DOHH2 (cell line): ENCODE results near the gene GDF10.

Experiments used
- H3F3A ChIP-seq: fragments of 200-600 bp; sonication (generic), shearing (Covaris generic); 2 replicates; pipeline ENCODE4 v1.6.0; 2016; ENCODE audit warnings: antibody characterized with exemption, mild to moderate bottlenecking; ENCODE audit not compliant: control insufficient read depth, insufficient read depth
- H3K27ac ChIP-seq: fragments of 200-600 bp; sonication (generic); 2 replicates; pipeline ENCODE4 v1.5.1; 2014; ENCODE audit warnings: low read depth, mild to moderate bottlenecking, low read length, moderate library complexity
- H3K27me3 ChIP-seq: fragments of 200-600 bp; sonication (generic); 2 replicates; pipeline ENCODE4 v1.6.1; 2014; ENCODE audit warnings: mild to moderate bottlenecking, low read length, mixed read lengths; ENCODE audit not compliant: control insufficient read depth
- H3K36me3 ChIP-seq: fragments of 200-600 bp; sonication (generic); 2 replicates; pipeline ENCODE4 v1.6.1; 2014; ENCODE audit warnings: mild to moderate bottlenecking, low read length, moderate library complexity, mixed read lengths; ENCODE audit not compliant: control insufficient read depth
- H3K4me1 ChIP-seq: fragments of 200-600 bp; sonication (generic); 2 replicates; pipeline ENCODE4 v1.6.1; 2014; ENCODE audit warnings: mild to moderate bottlenecking, low read length, mixed read lengths; ENCODE audit not compliant: control insufficient read depth
- H3K4me2 ChIP-seq: fragments of 200-600 bp; sonication (generic); 2 replicates; pipeline ENCODE4 v1.6.0; 2014; ENCODE audit warnings: mild to moderate bottlenecking, low read length, moderate library complexity
- H3K4me3 ChIP-seq: fragments of 200-600 bp; sonication (generic); 2 replicates; pipeline ENCODE4 v1.5.1; 2014; ENCODE audit warnings: mild to moderate bottlenecking, low read length, mixed read lengths
- H3K79me2 ChIP-seq: fragments of 200-600 bp; sonication (generic); 2 replicates; pipeline ENCODE4 v1.6.1; 2014; ENCODE audit warnings: mild to moderate bottlenecking, low read length, mixed read lengths; ENCODE audit not compliant: control insufficient read depth
- H3K9me2 ChIP-seq: fragments of 200-600 bp; sonication (generic); replicated peaks from 2 replicates; pipeline ENCODE4 v1.6.1; 2014; ENCODE audit warnings: mild to moderate bottlenecking, low read length, mixed read lengths; ENCODE audit not compliant: control insufficient read depth
- H3K9me3 ChIP-seq: fragments of 200-600 bp; sonication (generic); 2 replicates; pipeline ENCODE4 v1.6.1; 2014; ENCODE audit warnings: antibody characterized with exemption, low read length, mixed read lengths; ENCODE audit not compliant: control insufficient read depth, insufficient read depth
- H4K20me1 ChIP-seq: fragments of 200-600 bp; sonication (generic); 2 replicates; pipeline ENCODE4 v1.6.0; 2014; ENCODE audit warnings: low read depth, mild to moderate bottlenecking, antibody characterized with exemption, low read length, moderate library complexity; ENCODE audit not compliant: control insufficient read depth, insufficient read depth
- CTCF ChIP-seq: fragments of 200-600 bp; sonication (generic); IDR thresholded peaks from one replicate; pipeline ENCODE4 v1.5.1; 2014; ENCODE audit warnings: antibody characterized with exemption, mild to moderate bottlenecking, low read depth, low read length; ENCODE audit not compliant: poor library complexity, severe bottlenecking
- EZH2phosphoT487 ChIP-seq: fragments of 200-600 bp; sonication (generic); IDR thresholded peaks from 2 replicates; pipeline ENCODE4 v1.6.1; 2017; ENCODE audit warnings: borderline replicate concordance, mild to moderate bottlenecking, antibody characterized with exemption, low read length, moderate library complexity, mixed read lengths

GDF10 gene

GRCh38 chr10:47306387-47307210, 6.6 kb downstream of the GDF10 start:
- Histone ChIP-seq H3K9me2 (no peaks in the 10 kb centered on the region), H3K79me2 (no peaks in the 10 kb centered on the region), H3K27me3 (no peaks in the 10 kb centered on the region), H3F3A (no peaks in the 10 kb centered on the region), H3K27ac (no peak overlapping the region), H3K4me2 (no peak overlapping the region), H3K4me3 (no peak overlapping the region), H4K20me1 (no peaks in the 10 kb centered on the region), H3K36me3 (no peaks in the 10 kb centered on the region), H3K9me3 (no peaks in the 10 kb centered on the region), H3K4me1 (no peaks in the 10 kb centered on the region)
- TF ChIP-seq CTCF = no peak
- TF ChIP-seq EZH2phosphoT487 = no peak

- H3K27ac ChIP-seq = no peak overlapping the region
- no peaks in the 10 kb centered on the region for H4K20me1 ChIP-seq
- no peaks in the 10 kb centered on the region for H3K36me3 ChIP-seq
- no peak overlapping the region for H3K4me2 ChIP-seq
- no peaks in the 10 kb centered on the region for H3K79me2 ChIP-seq
- H3K9me2 ChIP-seq = no peaks in the 10 kb centered on the region
- no peaks in the 10 kb centered on the region for H3K27me3 ChIP-seq
- H3K4me3 ChIP-seq = no peak overlapping the region
- H3K4me1 ChIP-seq = no peaks in the 10 kb centered on the region
- no peaks in the 10 kb centered on the region for H3F3A ChIP-seq
- H3K9me3 ChIP-seq = no peaks in the 10 kb centered on the region
- TF ChIP-seq EZH2phosphoT487 (no peak), CTCF (no peak)
Measured at GRCh38 chr10:47307381-47307780, 7.4 kb downstream of the GDF10 start.

DNA sequence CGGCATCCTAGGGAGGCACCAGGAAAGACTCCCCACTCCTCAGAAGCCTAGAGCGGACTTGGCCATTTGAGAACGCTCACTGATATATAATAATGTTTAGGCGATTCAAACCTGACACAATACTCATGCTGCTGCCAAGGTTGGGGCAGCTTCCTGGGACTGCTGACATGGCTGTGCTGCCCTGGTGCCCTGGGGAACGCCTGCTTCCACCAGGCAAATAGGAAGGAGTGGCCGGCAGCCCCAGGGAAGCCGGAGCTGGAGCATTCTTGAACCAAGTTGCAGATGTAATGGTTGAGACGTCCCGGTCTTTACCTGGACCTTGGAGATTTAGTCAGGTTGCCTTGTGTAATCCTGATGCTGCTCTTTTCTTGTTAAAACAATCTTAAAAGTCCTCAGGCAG, 8.8 kb downstream of the GDF10 start:
- Histone ChIP-seq H3K27ac (no peak overlapping the region), H3K9me3 (no peaks in the 10 kb centered on the region), H3K27me3 (no peaks in the 10 kb centered on the region), H3K4me1 (no peaks in the 10 kb centered on the region), H3K36me3 (no peaks in the 10 kb centered on the region), H3K4me2 (no peak overlapping the region), H3F3A (no peaks in the 10 kb centered on the region), H3K79me2 (no peaks in the 10 kb centered on the region), H3K9me2 (no peaks in the 10 kb centered on the region), H4K20me1 (no peaks in the 10 kb centered on the region), H3K4me3 (no peak overlapping the region)
- TF ChIP-seq EZH2phosphoT487 (no peak), CTCF (no peak)
